ENCODE measurements around the gene THSD4. TPM values are rescaled to one million over a fixed set of nuclear protein-coding genes. Genes with fewer than 3 reads are reported as not detected.

Gene THSD4
- total RNA-seq, 2 donors from 2014 or later = 71.2 to 150 TPM

- Histone ChIP-seq H3K9me3 (no peaks in the 10 kb centered on the region), H3K36me3 (no peaks in the 10 kb centered on the region), H3K4me1 (ENCODE audit: control insufficient read depth in 1 of 2, low read depth in 2 of 2) (peaks cover 0 to 19% of the 10 kb centered on the region in 2 donors), H3K4me3 (peak overlapping the region; percentile 9), H3K27ac (peak overlapping the region; percentile 5 to 27), H3K27me3 (replicated peaks; ENCODE audit: insufficient read depth) (no peaks in the 10 kb centered on the region)
- no peak for TF ChIP-seq CTCF (IDR thresholded peaks at IDR 0.05)
- DNase-seq (ENCODE audit: low spot score) (no peak), ATAC-seq (ENCODE audit: insufficient number of reproducible peaks, low FRiP score, low read depth) (no peak)
These were observed 411.0 kb downstream of the THSD4 start for GRCh38 chr15:71526060-71526820.

DNA sequence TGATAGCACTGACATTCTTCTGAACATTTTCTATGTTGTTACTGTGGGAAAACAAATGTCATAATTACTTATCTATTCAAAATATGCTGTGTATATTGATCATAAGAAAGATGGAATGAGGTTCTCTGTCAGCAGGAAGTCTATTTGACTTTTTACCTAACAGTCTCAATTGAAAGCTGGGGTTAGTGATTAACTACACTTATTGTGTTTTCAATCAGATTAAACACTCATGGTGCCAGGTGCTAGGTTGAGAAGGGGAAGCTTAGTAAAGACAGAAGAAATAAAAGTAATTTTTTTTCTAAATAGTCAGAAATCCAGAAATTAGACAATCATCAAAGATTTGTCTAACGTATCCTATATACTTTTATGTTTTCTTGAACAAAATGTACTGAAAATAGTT is 414.1 kb downstream of the THSD4 start:
- ATAC-seq (ENCODE audit: insufficient number of reproducible peaks, low FRiP score, low read depth) (no peak), DNase-seq (ENCODE audit: low spot score) (no peak)
- H3K4me1 ChIP-seq (ENCODE audit: control insufficient read depth in 1 of 2, low read depth in 2 of 2) = peaks cover 0 to 19% of the 10 kb centered on the region in 2 donors
- no peaks in the 10 kb centered on the region for H3K27me3 ChIP-seq (replicated peaks; ENCODE audit: insufficient read depth)
- H3K27ac ChIP-seq = no peak overlapping the region
- TF ChIP-seq CTCF (IDR thresholded peaks at IDR 0.05) = no peak
- H3K4me3 ChIP-seq = no peak overlapping the region
- no peaks in the 10 kb centered on the region for H3K36me3 ChIP-seq
- H3K9me3 ChIP-seq = no peaks in the 10 kb centered on the region

DNA sequence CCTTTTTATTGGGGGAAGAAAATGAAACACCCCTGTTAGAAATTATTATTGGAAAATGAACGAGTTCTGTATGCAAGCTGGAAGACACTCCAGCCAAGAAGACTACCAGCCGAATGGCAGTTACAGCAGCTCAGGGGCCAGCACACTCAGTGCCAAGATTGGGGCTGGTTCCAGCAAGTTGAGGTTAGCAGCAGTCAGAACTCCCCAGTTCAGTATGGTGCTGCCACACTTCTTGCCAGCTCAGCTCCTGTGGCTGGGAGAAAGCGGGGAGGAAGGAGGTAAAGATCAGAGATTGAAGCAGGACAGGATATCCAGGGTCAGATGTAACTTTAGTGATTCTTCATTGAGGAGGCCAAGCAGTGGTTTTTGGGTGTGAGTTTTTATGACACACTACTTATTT is 414.8 kb downstream of the THSD4 start:
- no peak for ATAC-seq (ENCODE audit: insufficient number of reproducible peaks, low FRiP score, low read depth)
- H3K27me3 ChIP-seq (replicated peaks; ENCODE audit: insufficient read depth) = no peaks in the 10 kb centered on the region
- TF ChIP-seq CTCF (IDR thresholded peaks at IDR 0.05) = no peak
- no peak overlapping the region for H3K27ac ChIP-seq
- no peak overlapping the region for H3K4me3 ChIP-seq
- H3K4me1 ChIP-seq (ENCODE audit: control insufficient read depth in 1 of 2, low read depth in 2 of 2) = peaks cover 0 to 19% of the 10 kb centered on the region in 2 donors
- H3K9me3 ChIP-seq = no peaks in the 10 kb centered on the region
- no peak for DNase-seq (ENCODE audit: low spot score)
- no peaks in the 10 kb centered on the region for H3K36me3 ChIP-seq

- DNase-seq (ENCODE audit: low spot score) (no peak), ATAC-seq (ENCODE audit: insufficient number of reproducible peaks, low FRiP score, low read depth) (no peak)
- Histone ChIP-seq H3K27me3 (replicated peaks; ENCODE audit: insufficient read depth) (no peaks in the 10 kb centered on the region), H3K9me3 (no peaks in the 10 kb centered on the region), H3K4me1 (ENCODE audit: control insufficient read depth in 1 of 2, low read depth in 2 of 2) (no peaks in the 10 kb centered on the region), H3K36me3 (no peaks in the 10 kb centered on the region), H3K27ac (no peak overlapping the region), H3K4me3 (no peak overlapping the region)
- peak; percentile 44 for TF ChIP-seq CTCF (IDR thresholded peaks at IDR 0.05)
These were observed 417.7 kb downstream of the THSD4 start for GRCh38 chr15:71532994-71533393.

DNA sequence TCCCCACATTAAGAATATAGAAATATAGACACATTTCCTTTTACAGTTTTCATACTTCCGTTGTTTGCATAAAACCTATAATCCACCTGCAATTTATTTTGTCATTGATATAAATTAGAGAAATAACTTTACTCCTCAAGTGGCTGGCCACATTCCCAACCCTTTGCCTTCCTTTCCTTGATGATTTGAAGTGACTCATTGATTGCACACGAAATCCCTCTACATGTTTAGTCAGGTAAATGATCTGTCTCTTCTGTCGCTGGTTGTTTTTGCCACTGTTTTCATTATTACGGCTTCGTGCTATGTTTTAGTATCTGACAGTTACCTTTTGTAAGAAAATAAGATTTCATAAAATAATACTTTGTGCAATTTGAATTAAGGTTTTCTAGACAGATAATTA is 422.9 kb downstream of the THSD4 start:
- H3K4me3 ChIP-seq = no peak overlapping the region
- H3K4me1 ChIP-seq (ENCODE audit: control insufficient read depth in 1 of 2, low read depth in 2 of 2) = no peaks in the 10 kb centered on the region
- no peaks in the 10 kb centered on the region for H3K27me3 ChIP-seq (replicated peaks; ENCODE audit: insufficient read depth)
- no peak for TF ChIP-seq CTCF (IDR thresholded peaks at IDR 0.05)
- H3K27ac ChIP-seq = no peak overlapping the region
- ATAC-seq (ENCODE audit: insufficient number of reproducible peaks, low FRiP score, low read depth) (no peak), DNase-seq (ENCODE audit: low spot score) (no peak)
- H3K36me3 ChIP-seq = no peaks in the 10 kb centered on the region
- H3K9me3 ChIP-seq = no peaks in the 10 kb centered on the region

All from thoracic aorta (tissue), 2 donors.